Measurements from ENCODE around the gene MYH7.

The MYH7 gene

DNA sequence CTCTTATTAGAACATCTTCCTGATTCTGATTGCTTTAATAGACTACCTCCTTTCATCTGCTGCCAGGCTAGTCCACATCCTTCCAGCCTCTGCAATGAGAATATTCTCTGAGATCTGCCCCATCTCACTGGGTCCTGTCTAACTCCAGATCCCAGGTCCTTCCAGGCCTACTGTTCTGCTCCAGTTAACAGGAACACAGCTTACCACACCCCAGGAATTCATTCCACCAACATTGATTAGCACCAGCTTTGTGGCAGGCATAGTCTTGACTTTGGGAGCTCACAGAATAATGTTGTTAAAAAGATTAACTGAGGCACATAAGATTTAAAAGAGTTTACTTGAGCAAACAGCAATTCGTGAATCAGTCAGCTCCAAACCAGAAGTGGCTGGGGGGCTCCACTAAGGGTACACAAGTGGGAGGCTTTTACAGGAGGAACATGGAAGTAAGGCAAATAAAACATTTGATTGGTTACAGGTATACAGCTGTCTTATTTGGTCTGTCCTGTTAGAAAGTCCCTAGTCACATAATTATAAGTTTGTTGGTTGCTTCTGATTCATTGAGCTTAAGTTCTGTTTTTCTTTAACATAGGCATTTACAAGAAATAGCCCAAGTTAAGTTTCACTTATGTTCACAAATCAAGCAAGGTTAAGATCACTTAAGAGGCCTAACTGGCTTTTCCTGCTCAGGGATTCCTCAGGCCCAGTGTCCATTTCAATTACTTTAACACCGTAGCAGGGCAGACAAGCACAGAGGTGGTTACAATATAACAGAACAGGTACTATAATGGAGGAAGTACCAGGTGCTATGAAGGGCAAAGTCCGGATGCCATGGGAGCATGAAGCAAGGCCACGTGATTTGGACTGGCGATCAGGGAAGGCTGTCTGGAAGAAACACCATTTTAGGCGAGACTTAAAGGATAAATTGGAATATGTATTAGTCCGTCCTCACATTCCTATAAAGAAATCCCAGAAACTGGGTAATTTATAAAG, 12.2 kb upstream of the MYH7 start:
- no peak for DNase-seq

DNA sequence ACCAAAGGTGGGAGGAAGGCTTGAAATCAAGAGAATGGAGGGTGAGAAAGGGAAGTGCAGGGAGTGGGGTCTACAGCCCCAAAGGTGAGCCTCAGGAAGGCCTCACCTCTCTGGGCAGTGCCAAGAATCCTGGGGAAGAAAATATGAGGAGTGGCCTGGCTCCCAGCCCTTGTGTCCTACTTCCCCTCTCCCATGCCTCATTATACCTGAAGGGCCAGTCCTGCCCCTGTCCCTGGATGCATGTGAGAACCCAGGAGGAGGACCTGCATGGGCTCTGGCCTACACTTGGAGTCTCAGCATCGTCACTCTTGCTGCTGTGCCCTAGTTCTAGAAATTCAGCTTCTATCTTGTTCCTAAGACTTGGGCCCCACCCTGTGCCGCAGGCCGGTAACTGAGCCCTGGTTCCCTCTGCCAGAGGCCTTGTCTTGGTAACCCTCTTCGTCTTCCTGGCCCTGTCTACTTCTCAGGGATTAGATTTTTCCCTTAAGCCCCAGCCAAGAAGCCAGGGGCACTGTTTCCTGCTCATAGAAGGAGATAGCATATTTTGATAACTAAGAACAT, 10.9 kb upstream of the MYH7 start:
- DNase-seq = no peak

DNA sequence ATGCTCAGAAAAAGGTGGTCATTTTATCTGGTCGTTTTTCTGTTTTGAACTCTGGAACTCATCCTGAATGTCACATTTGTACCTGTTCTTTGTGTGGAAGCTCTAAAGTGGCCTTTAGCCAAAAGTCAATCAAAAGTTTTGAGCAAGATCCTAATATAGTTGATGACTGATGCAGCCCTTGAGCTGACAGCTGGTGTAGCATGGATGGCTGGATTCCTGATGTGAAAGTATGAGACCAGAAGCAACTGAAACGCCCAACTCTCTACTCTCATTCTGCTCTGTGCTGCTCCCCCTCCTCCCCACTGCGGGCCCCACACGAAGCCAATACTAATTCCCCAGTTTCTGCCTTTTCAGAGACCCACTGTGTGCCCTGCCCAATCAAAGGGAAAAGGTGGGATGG, 10.3 kb upstream of the MYH7 start:
- DNase-seq = no peak

DNA sequence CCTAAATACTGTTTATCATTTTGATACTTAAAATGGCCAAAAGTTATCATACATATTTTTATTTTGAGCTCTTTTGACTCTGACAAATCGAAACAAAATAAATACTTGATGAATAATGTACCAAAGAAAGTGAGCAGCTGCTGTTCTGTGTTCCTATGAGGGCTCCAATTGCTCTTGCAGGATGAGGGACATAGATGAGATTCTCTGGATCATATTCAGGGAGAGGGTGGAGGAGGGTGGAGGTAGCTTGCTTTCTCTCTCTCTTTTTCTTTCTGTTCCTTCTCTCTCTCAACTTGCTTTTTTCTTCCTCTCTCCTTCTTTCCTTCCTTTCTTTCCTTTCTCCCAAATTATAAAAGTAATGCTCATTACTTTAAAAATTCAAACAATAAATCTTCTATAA, 8.9 kb upstream of the MYH7 start:
- no peak for DNase-seq

DNA sequence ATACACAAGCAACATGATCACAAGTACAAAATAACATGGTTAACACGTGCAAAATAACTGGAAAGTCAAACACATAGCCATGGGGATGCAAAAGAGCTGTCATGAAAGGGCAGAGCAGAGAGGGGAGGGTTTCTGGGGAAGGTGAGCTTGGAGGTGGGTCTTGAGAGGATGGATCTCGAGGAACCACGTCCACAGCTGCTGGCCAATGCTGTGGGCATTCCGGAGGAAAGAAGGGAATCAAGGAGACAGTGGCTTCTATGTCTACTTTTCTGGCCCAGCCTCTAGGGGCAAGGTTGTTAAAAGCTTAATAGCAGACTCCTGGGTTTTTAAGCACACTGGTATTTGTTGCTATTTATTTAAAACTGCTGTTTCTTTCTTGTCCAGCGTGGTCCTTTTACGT, 8.4 kb upstream of the MYH7 start:
- no peak for DNase-seq

DNA sequence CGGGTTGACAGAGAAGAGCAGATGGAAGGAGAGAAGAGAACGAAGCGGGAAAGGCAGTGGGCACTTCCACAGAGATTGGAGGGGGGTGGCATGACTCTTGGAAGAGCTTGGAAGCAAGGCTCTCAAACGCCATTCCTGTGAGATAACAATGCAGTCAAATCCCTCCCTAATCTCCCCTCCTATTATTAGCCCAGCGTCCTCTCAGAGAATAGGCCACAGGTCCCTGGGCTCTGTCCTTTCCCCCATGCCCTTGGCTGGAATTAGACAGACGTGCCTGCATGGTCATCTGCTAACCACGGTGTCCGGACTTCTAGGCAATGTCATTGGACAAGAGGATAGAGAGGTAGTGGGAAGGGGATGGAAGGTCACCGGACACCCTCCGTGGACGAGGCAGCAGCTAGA, 8.0 kb upstream of the MYH7 start:
- DNase-seq = no peak

DNA sequence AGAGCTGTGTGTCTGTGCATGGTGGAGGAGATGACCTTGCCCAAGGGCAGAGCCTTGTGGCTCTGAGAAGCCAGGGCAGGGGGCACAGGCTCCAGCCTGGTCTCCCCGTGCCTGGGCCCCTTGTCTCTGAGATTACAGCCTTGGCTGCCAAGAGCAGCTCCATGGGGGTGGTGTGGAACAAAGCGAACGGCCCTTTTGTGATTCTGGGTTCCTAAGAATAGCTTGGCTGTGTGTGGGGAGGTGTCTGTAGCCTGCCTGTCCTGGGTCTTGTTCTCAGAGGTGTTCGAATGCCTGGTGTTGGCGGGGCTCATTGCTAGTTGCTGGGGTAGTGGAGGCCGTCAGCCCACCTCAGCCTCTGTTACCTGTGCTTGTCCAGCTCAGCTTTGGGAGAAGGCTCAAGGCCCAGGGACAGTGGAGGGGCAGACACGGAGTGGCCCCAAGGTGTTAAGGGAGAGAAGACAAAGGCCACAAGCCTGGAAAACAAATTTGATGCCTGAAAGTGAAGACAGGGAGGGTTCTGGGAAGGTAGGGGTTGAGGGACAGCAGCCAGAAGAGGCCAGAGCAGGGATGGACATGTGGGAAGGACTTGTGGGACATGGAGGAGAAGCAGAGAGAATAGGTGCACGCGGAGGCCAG, 7.4 kb upstream of the MYH7 start:
- DNase-seq = peak in 4 of 6 experiments; percentile 35 to 90 (median 80)

DNA sequence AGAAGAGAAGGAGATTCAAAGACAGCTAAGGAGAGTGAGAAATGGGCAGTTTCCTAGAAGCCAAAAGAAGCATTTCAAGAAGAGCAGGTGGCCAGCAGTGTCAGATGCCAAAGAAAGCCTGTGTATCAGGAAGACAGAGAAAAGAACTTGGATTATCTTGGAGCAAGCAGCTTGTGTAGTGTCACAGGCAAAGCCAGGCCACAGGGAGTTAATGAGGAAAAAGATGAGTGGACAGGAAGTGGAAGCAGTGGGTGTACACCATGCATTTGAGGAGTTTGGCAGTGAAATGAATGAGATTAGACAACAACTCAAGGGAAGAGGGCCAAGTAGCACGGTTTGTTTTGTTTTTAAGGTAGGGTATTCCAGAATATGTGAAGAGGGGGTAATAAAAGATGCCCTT, 5.6 kb upstream of the MYH7 start:
- no peak for DNase-seq

DNA sequence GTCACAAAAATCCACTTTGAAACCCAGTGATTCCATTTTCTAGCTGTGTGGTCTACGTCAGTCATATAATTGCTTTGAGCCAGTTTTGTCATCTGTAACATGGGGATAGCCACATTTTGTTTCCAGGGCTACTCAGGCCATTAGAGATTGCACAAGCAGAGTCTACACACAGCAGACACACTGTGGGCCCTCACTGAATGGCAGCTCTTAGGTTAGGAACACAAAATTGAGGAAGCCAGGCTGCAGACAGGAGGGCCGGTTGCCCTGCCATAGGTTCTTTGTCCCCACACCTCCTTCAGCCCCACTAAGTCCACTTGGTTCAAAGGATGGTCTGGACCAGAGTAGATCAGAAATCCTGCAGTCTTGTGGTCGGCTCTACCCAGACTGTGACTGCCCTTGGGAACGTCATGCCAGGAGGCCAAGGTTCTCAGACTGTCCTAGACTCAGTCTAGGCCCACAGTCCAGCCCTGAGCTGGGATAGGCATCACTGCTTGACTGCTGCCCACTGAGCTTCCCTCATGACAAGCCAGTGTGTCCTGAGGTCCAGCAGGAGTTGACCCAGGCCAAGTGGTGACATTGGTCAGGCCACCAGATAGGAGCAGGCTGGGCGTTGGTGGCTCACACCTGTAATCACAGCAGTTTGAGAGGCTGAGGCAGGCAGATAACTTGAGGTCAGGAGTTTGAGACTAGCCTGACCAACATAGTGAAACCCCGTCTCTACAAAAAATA, 3.8 kb upstream of the MYH7 start:
- DNase-seq = no peak

DNA sequence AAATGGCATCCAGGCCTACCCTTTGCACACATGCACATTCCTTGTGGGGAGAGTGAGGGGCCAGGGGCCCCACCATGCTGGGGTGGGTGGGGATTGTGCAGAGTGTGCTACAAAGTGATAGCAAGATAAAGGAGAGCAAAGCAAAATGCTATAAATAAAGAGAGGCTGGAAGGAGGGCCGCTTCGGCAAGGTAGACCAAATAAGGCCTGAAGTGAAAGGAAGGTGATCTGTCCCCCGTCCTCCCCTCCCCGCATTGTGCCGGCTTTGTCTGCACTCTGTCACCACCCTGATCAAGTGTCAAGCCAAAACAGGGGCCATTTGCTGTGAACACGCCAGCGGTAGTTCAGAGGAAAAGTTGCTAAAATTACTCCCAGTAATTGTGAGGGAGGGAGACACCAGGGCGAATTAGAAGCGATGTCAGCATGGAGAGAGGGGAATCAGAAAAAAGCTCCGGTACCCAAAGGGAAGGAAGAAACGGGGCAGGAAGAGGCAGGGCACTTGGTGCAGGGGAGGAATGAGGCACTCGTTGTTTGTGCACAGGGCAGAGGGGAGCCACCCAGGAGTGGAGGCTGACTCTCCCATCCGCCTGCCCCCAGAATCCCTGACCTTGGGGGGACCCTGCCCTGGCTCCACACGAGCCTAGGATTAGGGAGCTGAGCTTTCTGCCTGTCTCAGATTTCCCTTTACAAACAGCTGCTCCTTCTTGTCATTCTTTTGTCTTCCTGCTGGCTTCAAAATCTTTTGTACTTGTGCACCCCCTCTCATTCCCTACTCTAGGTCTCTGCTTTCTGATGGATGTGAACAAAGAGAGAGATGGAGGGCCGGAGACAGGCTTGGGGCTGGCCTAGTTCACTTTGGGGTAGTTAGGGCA, 2.9 kb upstream of the MYH7 start:
- no peak for DNase-seq

DNA sequence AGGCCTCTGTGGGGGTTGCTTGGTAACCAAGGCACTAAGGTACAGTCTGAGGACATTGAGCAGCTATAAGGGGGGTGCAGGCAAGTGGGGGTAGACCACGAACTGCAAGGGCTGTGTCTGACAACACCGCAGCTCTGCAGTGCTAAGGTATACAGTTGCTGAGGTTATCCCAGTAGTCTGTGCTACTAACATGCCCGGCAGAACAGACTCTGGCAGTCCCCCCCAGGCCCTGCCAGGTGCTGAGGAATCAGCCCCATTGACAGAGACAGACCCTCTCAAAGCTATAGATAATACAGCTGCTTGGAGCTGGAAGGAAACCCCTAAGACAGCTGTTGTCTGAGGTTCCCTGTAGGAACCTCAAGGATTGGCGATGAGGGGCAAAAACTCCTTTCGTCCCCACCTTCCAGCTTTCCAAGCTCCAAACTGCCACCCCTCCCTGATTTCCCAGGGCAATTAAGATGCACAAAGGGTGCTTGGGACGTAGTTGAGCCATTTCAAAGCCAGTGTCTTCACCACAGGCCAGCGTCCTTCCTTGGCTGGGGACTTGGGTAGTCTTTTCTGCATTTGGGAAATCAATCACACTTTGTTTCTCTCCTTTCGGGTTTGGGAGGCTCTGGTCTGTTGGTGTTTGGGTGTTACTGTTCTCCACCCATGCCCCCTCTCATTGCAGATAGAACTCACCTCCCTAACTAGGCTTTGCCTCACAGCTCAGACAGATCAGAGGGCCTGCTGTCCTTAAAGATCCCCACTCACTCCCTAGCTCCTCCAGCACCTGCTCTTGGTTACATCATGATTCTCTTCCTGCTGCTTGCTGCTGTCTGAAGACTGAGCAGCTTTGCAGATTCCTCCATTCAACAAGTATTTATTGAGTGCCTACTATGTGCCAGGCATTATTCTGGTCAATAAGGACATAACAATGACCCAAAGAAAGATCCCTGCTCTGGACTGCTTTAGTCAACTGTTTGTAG, 2.0 kb upstream of the MYH7 start:
- DNase-seq = no peak

DNA sequence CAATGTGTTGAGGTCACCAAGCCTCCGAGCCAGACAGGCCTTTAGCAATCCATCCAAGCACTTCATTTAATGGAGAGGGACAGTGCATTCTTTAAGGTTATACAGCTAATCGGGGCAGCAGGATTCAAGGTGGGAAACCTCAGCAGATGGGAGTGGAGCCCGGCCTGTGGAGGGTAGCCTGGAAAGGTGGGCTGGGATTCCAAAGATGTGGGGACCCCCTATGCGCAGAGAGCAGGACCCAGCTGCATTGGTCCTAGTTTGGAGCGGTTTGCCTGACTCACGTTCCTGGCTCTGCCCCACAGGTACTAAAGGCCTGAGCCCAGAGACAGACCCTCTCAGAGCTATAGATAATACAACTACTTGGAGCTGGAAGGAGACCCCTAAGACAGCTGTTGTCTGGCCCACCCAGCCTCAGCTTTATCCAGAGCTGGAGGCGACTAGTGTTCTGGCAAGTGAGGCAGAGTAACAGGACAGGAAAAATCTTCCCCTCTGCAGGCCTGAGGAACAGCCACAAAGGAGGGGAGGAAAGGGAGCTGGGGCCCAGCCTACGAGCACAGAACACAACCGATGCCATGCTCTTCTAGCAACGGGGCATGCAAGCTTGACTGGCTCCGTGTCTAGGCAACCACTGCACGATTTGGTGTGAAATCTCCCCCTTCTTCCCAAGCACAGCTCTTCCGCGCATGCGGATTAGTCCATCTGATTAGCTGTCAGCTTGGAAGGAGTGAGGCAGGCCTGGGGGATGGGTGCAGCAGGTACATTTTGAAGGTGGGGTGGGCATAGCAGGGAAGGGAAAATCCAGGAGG, 1.1 kb upstream of the MYH7 start:
- DNase-seq = no peak

DNA sequence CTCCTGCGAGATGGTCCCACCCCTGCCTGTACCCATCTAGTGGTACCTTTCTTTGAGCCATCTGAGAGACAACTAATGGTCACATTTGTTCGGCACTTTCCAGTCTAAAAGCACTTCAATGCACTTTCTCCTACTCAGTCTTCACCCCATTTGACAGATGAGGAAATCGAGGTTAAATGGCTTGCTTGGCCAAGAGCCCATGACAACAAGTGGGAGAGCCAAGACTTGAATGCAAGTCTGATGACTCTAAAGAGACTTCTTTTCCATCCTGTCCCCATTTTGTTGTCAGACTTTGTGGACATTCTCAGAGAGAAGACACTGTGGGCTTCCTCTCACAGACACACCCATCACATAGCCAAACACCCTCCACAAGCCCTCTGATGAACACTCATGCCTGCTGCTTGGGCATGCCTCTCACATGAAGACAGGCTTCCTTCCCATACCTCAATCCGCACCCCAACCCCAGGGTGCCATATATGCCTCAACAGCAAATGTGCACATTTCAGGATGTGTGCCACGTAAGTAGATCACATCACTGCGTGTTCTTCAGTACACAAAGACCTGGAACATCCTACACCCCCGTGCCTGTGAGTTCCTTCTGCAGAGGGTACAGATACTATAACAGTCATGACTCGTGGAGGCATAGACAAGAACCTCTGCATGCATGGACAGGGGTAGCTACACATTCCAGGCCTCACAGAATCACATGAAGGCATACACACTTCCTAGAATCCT, 805 bp downstream of the MYH7 start:
- no peak for DNase-seq

DNA sequence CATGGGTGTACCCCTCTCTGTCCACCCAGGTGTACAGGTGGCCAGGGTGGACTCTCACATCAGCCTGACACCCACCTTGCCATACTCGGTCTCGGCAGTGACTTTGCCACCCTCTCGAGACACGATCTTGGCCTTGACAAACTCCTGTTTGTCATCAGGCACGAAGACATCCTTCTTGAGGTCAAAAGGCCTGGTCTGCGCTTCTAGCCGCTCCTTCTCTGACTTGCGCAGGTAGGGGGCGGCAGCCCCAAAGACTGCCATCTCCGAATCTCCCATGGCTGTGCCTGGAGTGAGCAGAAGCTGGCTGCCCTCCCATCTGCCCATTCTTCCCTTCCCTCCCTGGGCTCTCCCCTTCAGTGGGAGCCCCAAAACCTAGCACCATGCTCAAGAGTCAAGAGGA, 2.0 kb downstream of the MYH7 start:
- no peak for DNase-seq

DNA sequence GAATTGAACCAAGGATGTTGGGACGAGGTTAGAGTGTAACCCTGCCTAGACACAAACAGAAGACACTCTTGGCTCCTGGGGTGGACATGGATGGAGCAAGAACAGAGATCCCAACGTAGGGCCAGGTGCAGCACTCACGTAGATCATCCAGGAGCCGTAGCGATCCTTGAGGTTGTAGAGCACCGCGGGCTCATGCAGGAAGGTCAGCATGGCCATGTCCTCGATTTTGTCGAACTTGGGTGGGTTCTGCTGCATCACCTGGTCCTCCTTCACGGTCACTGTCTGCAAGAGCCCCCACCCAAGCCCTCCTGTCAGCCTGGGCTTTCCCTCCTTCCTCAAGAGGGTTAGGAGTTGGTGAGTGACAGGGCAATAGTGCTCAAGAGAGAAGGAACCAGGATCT, 2.5 kb downstream of the MYH7 start:
- no peak for DNase-seq

DNA sequence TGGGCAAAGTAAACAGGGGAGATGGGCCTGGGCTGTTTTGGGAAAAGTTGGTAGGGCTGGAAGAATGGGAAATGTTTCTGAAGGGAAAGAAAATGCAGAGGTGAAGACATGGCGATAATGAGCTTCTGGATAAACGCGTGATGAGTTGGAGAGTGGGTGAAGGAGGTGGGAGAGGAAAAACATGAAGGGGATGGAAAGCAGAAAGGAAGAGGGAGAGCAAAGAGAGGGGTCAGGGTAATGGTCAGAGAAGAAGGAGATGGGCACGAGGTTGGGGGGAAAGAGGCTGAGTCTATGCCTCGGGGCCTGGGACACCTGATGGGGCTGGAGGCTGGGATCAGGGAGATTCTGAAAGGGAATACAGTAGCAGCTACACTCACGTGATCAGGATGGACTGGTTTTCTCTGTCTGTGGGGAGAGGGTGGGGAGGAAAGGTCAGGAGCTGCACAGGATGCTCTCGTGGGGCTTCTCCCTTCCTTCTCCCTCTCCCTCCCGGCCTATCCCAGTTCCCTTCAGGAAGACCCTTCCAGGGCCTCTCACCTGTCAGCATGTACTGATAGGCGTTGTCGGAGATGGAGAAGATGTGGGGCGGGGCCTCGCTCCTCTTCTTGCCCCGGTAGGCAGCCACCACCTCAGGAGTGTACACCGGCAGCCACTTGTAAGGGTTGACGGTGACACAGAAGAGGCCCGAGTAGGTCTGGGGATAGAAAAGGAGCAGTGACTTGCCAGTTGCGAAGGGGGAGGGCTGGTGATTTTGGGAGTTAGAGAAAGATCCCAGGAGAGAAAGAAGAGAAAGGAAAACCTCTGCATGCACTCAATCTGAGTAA, 3.1 kb downstream of the MYH7 start:
- DNase-seq = no peak

DNA sequence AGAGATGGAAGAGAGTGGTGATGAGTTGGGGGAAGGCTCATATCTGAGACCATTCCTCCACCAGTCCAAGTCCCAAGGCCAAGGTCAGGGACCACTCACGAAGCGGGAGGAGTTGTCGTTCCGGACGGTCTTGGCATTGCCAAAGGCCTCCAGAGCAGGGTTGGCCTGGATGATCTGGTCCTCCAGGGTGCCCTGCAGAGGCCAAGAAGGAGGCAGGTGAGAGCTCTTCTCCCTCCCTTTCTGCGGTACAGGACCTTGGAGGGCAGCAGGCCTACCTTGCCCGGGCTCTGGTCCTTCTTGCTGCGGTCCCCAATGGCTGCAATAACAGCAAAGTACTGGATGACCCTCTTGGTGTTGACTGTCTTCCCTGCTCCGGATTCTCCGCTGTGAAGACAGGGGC, 4.0 kb downstream of the MYH7 start:
- DNase-seq = no peak

DNA sequence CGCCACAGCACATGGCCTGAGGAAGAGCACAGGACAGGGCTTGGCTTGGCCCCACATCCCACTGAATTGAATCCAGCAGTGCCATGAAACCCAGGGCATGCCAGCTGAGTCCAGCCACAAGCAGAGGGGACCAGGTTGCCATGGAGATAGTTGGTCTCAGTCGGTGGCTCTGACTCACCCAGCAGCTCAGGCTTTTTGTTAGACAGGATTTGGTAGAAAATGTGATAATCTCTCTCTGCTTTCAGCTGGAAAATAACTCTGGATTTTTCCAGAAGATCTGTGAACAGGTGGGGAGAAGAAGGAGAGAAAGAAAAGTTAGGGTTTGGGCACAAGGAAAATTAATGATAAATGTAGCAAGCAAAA, 4.8 kb downstream of the MYH7 start:
- DNase-seq = no peak

Data from stimulated activated naive CD4-positive, alpha-beta T cell (primary cell).